Head of caudate nucleus (tissue), 42 donors: ENCODE data around the gene UBASH3B.

Source experiments
- DNase-seq, 42 donors: peaks; one replicate each; pipeline versions ENCODE4 v3.0.0 to v3.0.0-alpha.2; 2020 to 2021; ENCODE audit warnings: mixed read lengths in 7 of 42
- intact Hi-C: fragments of 100-400 bp; cut with DNase I; formaldehyde crosslinking; loops from one replicate; pipeline ENCODE4 v1.15.0; 2022

Gene UBASH3B

DNA sequence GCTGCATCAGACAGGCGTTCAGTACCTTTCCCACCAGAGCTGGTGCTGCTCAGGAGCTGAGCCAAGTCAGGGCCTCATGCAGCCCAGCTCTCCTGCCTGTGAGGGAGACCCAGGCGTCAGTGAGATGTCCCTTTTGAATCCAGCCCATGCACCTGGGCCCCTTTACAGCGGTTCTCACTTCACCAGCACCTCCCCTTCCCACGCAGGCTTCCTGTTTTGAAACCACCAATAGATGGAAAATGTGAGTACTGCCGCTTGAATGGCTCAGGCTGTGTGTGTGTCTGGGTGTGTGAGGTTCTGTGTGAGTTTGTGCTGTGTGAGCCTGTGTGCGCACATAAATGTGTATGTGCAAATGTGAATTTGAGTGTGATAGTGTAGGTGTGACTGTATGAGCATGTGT, 88.4 kb downstream of the UBASH3B start:
- peak in 6 of 42 donors; percentile 10 to 55 (median 32) for DNase-seq

DNA sequence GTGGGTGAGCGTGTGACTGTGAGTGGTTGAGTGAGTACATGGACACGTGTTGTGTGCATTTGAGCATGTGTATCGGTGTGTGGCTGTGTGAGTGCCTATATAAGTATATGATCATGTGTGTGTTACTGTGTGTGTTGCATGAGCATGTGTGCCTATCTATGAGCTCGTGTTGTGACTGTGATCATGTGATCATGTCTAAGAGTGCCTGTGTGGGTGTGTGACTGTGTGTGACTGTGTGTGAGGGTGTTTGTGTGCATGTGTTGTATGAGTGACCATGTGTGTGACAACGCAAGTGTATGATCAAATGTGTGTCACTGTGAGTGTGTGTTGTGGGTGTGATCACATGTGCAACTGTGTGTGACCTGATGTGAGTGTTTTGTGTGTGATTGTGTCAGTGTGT, 88.8 kb downstream of the UBASH3B start:
- no peak for DNase-seq
- intact Hi-C loops: no loop called here

More for the DNA sequence above, 88.4 kb downstream of the UBASH3B start:
- intact Hi-C loops: no loop called here

DNA sequence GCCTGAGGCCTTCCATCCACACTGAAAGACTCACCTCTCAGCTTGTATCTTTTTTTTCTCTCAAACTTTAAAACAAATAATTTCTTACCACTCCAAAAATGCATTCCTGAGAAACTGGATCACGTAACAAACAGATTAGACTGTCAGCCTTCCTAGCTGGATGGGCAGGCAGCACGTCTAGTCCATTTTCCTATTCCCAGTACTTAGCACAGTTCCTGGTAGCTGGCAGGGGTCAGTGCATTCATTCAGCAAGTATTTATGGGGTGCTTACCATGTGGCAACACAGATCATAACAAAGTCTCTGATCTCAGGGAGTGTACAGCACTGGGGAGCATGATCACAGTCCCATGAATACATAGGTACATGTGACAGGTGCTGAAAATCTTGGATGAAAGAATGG, 89.6 kb downstream of the UBASH3B start:
- intact Hi-C loops: no loop called here
- DNase-seq: no peak

DNA sequence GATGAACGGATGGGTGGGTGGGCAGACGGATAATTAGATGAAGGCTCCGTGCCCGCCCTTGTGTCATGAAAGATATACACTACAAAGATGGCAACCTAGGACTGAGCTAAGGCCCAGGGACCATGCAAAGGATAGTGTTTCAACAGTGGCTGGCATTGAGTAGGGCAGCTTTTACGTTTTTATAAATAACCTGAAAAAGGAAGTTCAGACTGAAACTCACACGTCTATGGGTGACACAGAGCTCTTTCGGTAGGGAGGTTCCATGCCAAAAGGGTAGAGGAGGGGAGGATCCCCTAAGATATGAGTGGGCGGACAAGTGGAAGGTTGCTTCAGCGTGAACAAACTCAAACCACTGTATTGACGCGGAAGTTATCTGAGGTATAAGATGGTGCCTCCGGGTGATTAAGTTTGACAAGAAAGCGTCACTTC, 90.5 kb downstream of the UBASH3B start:
- intact Hi-C loops: no loop called here
- DNase-seq: no peak

DNA sequence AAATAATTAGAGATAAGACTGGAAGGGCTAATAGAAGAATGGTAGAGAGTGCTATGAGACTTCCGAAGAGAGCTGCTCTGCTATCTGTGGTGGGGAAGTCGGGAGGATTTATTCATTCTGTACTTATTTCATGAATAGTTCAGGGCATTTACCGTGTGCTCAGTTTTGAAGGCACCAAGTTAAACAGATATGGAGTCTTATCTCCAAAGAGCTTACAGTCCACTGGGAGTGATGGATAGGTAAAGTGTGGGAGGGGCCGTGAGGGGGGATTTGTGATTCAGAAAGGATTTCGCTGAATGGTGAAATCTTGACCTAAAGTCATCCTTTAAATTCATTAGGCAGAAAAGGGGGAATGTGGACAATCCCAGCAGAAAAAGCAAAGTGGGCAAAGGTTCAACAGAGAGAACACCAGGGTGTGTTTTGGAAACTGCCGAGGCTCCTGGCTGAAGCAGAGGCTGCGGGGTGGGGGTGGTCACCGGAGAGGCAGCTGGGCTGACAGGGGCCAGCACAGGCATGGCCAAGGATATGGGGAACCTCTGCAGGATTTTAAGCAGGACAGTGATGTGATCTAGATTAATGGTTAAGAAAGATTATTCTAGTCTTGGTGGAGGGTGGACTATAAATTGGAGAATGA, 91.2 kb downstream of the UBASH3B start:
- intact Hi-C loops: no loop called here
- no peak for DNase-seq

DNA sequence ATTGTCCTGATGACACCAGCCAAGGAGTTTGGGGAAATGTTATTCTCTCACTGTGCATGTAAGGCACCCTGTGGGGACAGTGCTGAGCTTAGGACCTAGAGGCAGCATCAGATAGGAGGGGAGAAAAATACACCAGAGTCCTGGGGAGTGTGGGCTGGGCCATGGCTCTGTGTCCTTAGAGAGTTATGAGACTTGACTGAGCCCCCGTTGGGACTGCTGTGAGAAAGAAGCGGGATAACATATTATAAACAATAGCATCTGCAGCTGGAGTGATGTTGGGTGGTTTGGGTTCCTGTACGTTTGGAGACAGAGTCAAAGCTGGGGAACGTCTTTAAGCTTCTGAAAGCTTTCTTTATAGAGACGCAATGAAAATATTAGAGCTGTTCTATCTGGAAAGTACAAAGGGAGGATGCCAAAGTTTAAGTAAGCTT, 91.8 kb downstream of the UBASH3B start:
- intact Hi-C loops: no loop called here
- DNase-seq: no peak

DNA sequence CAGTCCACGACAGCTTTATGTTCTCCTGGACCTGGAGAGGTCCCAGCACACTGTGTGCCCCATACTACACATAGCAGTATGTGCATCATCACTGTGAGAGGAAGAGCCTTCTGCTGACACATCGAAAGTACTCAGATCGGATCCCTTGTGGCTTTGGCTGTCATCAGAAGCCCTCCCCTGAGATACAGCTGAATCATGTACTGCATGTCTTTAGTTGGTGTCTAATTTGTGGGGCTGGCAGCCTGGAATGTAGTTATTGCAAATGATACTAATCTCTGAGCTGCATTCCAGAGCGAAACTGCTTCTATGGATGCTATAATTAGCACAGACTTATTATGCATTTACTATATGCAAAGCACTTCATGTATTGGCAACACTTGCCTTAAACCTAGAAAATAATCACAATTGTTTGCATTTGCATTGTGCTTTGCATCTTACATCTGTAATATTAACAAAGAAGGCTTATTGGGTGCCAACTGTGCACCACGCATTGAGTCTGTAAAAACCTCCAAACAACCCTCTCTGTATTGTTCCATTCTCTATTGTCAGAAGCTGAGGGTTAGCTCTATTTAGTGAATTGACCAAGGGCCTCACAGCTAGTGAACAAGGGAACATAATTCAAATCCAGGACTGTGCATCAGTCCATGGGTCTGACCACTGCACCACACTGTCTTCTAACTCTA, 93.6 kb downstream of the UBASH3B start:
- intact Hi-C loops: no loop called here
- peak in 30 of 42 donors; percentile 6 to 68 (median 38) for DNase-seq

DNA sequence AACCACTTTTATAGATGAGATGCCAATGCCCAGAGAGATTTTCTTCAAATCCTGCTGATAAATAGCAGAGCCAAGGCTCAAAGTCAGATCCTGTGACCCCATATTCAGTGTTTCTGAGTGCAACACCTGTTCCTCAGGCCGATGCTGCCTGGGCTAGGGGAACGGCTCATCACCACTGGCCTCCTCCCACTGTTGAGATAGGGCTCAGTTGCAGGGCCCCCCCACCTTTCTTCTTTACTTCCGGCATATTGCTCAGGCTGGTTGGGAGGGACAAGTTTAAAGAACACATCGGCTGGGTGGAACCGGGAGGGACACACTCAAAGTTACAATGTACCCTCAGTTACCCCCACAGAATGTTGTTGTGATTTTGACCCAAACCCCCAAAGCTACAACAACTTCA, 94.5 kb downstream of the UBASH3B start:
- no peak for DNase-seq
- intact Hi-C loops: no loop called here

DNA sequence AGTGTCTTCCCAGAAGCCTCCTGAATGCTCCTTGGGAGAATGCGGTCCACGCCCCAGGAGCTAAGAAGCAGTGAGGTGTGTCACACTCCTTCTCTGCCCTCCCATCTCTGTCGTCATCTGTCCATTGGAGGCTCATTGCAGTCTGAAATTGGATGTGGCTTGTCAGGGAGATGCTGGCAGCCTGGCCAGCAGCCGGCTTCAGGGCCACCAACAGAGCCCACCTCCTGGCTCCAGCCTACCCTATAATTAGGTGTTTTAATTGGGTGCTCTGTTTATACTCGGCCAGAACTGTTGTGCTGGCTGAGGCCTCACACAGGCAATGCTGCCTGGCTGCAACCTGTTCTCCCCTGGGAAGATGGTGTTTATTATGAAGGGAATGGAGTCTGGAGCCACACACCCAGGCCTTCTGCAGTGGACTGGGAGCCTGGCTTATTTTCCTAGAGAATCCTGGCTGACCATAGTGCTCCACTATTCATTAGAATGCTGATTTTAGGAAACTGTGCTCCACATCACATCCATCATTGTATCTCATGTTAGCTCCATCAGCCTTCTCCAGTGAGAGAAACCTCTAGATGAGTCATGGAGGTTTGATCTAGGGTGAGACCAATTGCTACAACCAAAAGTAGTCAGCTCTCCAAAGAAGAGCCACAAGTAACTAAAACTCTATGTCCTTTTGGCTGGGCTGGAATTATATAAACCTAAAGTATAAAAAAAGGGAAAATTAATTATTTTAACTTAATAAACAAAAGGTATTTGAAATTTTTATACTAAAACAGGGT, 96.0 kb downstream of the UBASH3B start:
- no peak for DNase-seq
- intact Hi-C loops: no loop called here

DNA sequence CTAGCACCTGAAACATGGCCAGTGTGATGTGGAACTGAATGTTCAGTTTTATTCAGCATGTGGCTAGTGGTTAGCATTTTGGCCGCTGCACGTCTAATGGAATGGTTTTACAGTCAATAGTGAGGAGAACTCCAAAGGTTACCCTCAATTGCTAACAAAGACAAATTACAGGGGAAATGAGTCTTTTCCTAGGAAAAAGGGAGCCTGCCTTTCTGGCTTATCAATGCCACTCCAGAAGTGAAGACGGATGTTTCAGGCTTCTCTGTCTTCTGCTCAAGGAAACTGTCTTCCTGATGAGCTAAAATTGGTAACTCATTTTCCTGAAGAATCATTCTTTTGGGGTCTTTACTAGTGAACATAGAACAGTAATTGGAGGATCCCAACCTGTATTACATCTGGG, 98.5 kb downstream of the UBASH3B start:
- intact Hi-C loops: no loop called here
- DNase-seq: no peak

DNA sequence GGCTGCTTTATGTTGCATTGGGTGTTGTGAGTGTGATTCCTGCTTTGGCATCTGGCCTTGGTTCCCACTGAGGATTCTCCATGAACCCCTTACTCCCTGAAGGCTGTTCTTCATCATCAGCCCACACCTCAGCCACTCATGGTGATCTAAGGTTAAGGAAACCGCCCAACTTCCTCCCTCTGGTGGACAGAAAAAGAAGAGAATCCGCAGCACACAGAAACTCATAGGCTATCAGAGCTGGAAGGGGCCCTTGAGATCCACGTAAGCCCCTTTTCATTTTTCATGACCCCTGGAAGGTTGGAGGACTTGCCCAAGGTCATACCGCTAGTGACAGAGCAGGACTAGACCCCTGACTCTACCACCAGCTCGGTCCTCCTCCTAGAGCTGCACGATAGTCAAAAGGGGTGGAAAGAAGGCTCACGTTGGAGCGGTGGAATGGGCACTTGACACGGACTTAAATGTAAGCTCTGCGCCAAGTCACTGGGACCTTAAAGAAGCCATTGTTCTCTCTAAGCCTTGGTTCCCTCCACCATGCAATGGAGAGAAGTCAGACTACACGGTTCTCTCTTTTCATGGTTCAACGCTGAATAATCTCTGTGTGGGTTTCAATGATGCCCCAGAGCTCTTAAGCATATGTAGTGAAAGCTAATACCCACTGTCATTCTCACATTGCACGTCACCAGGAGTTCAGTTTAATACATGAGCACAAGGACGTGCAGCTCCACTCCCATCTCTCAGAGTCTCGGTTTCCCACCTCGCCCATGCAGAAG, 99.2 kb downstream of the UBASH3B start:
- intact Hi-C loops: no loop called here
- no peak for DNase-seq

DNA sequence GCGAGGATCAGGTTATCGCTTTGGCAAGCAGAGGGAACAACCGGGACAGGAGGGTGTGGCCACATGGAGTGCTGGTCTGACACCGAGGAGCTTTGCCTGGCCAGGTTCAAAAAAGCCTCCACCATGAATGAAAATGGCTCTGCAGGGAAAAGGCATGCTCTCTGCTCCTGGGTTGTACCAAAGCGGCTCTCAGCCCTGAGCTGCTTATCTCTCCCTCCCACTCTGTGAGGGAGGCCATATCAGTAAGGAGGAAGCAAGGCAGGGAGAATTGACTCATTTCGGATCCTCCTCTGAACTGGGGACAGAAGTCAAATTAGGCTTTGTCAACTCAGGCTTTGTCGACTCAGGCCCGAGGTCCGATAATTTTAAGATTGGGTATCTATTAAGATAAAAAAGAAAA, 99.9 kb downstream of the UBASH3B start:
- intact Hi-C loops: no loop called here
- no peak for DNase-seq

DNA sequence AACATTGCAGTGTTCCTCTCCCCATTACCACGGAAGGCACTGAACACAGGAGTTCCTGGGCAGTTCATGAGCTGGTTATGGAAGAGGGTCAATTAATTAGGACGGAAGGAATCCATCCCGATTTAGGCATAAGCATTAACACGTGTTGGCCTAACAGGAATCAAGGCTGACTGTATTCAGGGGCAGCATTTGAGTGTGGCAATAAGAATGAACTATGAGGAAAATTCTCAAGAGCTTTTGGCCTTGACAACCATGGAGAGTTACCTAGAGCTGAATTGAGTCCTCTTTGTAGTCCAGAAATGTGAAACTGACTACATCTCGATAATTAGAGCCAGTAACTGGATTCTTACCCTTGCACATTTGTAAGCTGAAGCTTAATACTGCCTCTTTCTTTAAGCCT, 100.4 kb downstream of the UBASH3B start:
- intact Hi-C loops: no loop called here
- no peak for DNase-seq

DNA sequence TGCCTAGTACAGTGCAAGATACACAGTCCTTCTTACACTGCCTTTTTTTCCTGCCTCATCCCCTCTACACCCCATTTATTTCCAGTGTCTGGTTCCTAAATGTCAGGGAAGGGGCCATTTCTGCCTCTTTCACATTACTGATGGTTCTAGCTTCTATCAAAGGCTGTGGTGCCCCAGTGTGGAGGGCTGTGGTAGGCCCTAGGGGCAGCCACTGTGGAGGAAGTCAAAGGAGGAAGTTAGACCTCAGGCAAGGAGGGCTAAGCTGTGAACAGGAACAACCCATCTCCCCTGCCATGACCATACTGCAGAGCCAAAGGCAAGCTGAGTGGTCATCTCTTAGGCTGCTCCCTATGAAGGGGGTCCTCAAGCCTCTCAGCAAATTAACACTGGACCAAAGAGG, 100.9 kb downstream of the UBASH3B start:
- DNase-seq: peak in 19 of 42 donors; percentile 16 to 55 (median 34)
- intact Hi-C loops: no loop called here

DNA sequence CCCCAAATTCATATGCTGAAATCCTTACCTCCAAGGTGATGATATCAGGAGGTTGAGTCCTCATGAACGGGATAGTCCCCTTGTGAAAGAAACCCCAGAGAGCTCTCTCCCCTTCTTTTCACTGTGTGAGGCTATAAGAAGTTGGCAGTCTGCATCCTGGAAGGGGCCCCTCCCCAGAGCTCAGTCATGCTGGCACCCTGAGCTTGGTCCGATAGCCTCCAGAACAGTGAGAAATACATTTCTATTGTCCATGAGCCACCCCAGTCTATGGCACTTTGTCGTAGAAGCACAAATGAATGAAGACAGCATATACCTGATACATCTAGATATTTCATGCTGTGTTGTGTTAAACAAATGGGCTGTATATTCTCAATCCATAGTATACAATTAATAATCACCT, 101.7 kb downstream of the UBASH3B start:
- no peak for DNase-seq
- intact Hi-C loops: no loop called here

DNA sequence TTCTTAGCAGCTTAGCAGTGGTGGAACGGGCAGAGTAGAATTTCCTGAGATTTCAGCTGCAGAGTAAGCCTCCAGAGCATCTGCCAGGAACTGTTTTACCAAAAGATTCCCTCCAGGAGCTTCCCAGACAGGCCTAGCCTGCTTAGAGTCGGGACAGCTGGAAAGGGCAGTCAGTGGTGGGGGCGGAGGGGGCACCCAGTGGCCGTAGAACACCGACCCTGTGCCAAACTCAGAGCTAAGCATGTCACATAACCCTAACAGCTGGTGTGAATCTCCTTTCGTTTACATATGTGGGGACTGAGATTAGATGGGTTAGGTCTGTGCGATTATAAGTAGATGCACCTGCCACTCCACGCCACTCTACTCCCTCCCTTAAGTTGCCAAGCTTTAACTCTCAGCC, 102.8 kb downstream of the UBASH3B start:
- no peak for DNase-seq
- intact Hi-C loops: no loop called here

DNA sequence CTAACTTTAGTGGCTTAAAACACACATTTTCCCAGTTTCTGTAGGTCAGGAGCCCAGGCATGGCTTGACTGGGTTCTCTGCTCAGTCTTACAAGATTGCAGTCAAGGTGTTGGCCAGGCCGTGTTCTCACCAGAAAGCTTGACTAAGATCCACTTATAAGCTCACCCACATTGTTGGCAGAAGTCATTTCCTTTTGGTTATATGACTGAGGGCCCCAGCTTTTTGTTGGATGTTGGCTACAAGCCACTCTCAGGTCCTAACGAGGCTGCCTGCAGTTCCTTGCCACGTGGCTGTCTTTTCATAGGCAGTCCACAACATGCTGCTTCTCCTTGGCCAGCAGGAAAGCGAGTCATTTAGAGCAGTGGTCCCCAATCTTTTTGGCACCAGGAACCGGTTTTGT, 103.5 kb downstream of the UBASH3B start:
- no peak for DNase-seq
- intact Hi-C loops: no loop called here

DNA sequence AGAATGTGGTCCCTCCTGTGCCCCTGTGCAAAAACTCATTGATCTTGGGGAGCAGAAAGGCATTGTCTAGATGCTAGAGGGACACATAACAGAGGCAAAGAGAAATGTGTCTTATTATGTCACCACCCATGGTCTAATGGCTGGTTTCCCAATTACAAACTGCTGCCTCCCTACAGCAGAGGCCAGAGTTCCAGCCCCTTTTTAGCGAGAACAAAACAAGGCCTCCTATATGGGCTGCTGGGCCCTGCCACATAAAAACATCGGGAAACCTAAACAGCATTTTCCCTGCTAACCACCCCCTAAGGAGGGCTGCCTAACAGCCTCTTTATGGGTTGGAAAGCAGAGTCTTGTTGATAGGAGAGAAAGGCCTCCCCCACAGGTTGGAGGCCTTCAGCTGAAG, 107.6 kb downstream of the UBASH3B start:
- intact Hi-C loops: no loop called here
- DNase-seq: no peak

DNA sequence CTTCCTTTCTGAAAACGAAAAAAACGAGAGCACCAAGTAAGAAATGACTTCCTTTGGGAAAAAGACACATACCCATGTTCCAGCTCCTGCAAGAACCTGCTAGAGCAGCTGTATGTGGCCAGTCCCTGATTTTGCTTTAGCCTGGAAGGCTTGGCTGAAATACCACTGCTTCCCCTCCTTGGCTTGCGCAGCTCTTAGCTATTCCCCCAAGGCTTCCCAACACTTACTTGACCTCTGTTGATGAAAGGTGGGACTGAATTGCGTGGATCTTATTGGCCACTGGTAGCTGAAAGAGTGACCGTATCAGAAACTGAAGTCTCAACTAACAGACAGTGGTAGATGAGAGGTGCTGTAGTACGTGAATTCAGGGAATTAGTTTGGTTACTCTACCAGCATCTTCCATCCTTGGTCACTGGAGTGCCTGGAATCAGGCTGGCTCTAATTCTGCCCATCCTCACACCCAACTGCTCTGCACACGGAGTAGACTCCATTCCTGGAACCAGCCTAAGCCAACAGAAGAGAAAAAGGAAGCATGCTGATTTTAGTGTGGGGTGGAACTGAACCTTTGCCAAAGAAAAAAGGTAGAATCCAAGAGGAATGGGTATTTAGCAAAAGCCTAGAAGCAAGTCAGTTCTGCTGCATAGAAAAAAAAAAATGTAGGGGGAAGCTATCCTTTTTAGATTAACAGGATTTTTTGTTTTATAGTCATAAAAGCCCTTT, 109.0 kb downstream of the UBASH3B start:
- intact Hi-C loops: no loop called here
- DNase-seq: no peak
